Measurements from ENCODE around the gene XYLT2. TPM values are rescaled to one million over a fixed set of nuclear protein-coding genes. Genes with fewer than 3 reads are reported as not detected.

The XYLT2 gene
- total and polyA plus RNA-seq, 2 donors (not counting 3 experiments of a cell fraction or from before 2014, with no cell fraction given) = 19.1 to 26.6 TPM

DNA sequence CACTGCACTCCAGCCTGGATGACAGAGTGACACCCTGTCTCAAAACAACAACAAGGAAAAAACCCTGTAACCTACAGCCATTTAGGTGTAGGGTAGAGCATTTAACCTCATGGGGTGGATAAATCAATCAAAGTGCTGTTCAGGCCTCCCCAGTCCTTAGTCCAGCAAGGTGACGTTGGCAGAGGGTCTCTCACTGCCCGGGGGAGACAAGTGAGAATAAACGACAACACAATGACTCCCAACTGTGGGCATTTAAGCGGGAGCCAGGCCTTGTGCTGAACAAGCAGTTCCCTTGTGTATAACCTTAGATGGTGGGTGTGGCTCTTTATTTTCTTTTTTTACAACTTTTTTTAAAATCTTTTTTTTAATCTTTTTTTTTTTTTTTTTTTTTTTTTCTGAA is 42.3 kb upstream of the XYLT2 start:
- H3K9ac ChIP-seq (replicated peaks; ENCODE audit: extremely low read depth, insufficient read depth, low read length) = no peak overlapping the region
- H3K4me2 ChIP-seq (ENCODE audit: insufficient read depth, low read length) = no peak overlapping the region
- no peak overlapping the region for H3K4me3 ChIP-seq (replicated peaks in 1 of 3; ENCODE audit: insufficient read depth in 1 of 3, low read depth in 1 of 3, low read length in 3 of 3)
- FAIRE-seq (no peak), DNase-seq (ENCODE audit: low read depth, low spot score) (no peak)
- ChIA-PET POLR2A (no interaction called here), CTCF (interaction anchor here (4.6 kb wide), 1 partner anchor 103 kb away, joined by 22 read pairs; no protein-coding TSS in a partner anchor)
- H3K79me2 ChIP-seq (ENCODE audit: control insufficient read depth, insufficient read depth, low read length) = no peaks in the 10 kb centered on the region
- H3K36me3 ChIP-seq (ENCODE audit: control insufficient read depth in 2 of 2, extremely low read depth in 1 of 2, insufficient read depth in 2 of 2, low read length in 2 of 2) = no peaks in the 10 kb centered on the region
- peaks cover 10 to 15% of the 10 kb centered on the region in 2 experiments for H3K27me3 ChIP-seq (ENCODE audit: control insufficient read depth in 2 of 2, insufficient read depth in 2 of 2, low read length in 2 of 2)
- intact Hi-C loops (cut with micrococcal nuclease) (no loop called here), dilution Hi-C loops (cut with MboI; ENCODE audit: extremely low pct_ligation_motif_present, low sequenced_read_pairs) (no loop called here)
- H4K20me1 ChIP-seq (replicated peaks; ENCODE audit: control insufficient read depth, extremely low read depth, insufficient read depth, low read length) = no peaks in the 10 kb centered on the region
- no TSS peak for BruUV-seq (replicated peaks)
- H2AFZ ChIP-seq (ENCODE audit: low read depth, low read length) = no peak overlapping the region
- no peaks in the 10 kb centered on the region for H3K9me3 ChIP-seq (replicated peaks; ENCODE audit: control insufficient read depth, insufficient read depth, low read length)
- no peak for TF ChIP-seq JUN (IDR thresholded peaks at IDR 0.05; ENCODE audit: borderline replicate concordance, insufficient read depth, insufficient read length, low read depth)
- TF ChIP-seq, protein P1, sequence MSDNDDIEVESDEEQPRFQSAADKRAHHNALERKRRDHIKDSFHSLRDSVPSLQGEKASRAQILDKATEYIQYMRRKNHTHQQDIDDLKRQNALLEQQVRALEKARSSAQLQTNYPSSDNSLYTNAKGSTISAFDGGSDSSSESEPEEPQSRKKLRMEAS (IDR thresholded peaks at IDR 0.05; ENCODE audit: insufficient read depth, insufficient read length) = no peak
- TF ChIP-seq FOS (IDR thresholded peaks at IDR 0.05; ENCODE audit: borderline replicate concordance, insufficient read depth, low read length) = no peak
- no peak for TF ChIP-seq POLR2AphosphoS5 (IDR thresholded peaks at IDR 0.05; ENCODE audit: insufficient read depth, low read depth, low read length)
- TF ChIP-seq EZH2 (IDR thresholded peaks at IDR 0.05; ENCODE audit: borderline replicate concordance, low read depth, low read length, severe bottlenecking) = no peak
- no peak for TF ChIP-seq GATA2 (IDR thresholded peaks at IDR 0.05; ENCODE audit: insufficient read depth, insufficient read length, low read depth, low read length)
- TF ChIP-seq MYC (IDR thresholded peaks at IDR 0.05; ENCODE audit: low read depth, low read length) = no peak
- TF ChIP-seq POLR2A (IDR thresholded peaks at IDR 0.05; ENCODE audit: low read depth, low read length) = no peak
- TF ChIP-seq, protein P2, sequence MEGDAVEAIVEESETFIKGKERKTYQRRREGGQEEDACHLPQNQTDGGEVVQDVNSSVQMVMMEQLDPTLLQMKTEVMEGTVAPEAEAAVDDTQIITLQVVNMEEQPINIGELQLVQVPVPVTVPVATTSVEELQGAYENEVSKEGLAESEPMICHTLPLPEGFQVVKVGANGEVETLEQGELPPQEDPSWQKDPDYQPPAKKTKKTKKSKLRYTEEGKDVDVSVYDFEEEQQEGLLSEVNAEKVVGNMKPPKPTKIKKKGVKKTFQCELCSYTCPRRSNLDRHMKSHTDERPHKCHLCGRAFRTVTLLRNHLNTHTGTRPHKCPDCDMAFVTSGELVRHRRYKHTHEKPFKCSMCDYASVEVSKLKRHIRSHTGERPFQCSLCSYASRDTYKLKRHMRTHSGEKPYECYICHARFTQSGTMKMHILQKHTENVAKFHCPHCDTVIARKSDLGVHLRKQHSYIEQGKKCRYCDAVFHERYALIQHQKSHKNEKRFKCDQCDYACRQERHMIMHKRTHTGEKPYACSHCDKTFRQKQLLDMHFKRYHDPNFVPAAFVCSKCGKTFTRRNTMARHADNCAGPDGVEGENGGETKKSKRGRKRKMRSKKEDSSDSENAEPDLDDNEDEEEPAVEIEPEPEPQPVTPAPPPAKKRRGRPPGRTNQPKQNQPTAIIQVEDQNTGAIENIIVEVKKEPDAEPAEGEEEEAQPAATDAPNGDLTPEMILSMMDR (IDR thresholded peaks at IDR 0.05; ENCODE audit: extremely low read depth in 1 of 2, insufficient read depth in 1 of 2, low read depth in 1 of 2, low read length in 2 of 2) = no peak
- no peak overlapping the region for H3K27ac ChIP-seq (ENCODE audit: insufficient read depth, low read depth, low read length)
- no peaks in the 10 kb centered on the region for H3K4me1 ChIP-seq (ENCODE audit: control insufficient read depth, extremely low read depth, insufficient read depth, low read length)
- no peaks in the 10 kb centered on the region for H3K9me1 ChIP-seq (replicated peaks; ENCODE audit: control insufficient read depth, extremely low read depth, insufficient read depth, low read length)
